ENCODE measurements around the gene OXLD1. TPM values are rescaled to one million over a fixed set of nuclear protein-coding genes. Genes with fewer than 3 reads are reported as not detected.

Gene OXLD1
- total RNA-seq, 4 donors from 2014 or later = 17.6 to 54.5 (median 37.4) TPM

- H3K27me3 ChIP-seq = peaks cover 5 to 89% (median 8%) of the 10 kb centered on the region in 4 donors
- peaks cover 0 to 8% (median 0%) of the 10 kb centered on the region in 3 donors for H3K9me3 ChIP-seq
- no peaks in the 10 kb centered on the region for H3K36me3 ChIP-seq
- no CpG with 5 or more reads among the region's 9 CpGs for WGBS, 2 donors
- no peak for DNase-seq
- intact Hi-C loops (cut with DNase I) = no loop called here
- no peak overlapping the region for H3K27ac ChIP-seq
- no peak overlapping the region for H3K4me3 ChIP-seq
- TF ChIP-seq POLR2A (IDR thresholded peaks at IDR 0.05) (no peak), CTCF (IDR thresholded peaks at IDR 0.05) (no peak)
- peaks cover 0 to 9% (median 0%) of the 10 kb centered on the region in 3 donors for H3K4me1 ChIP-seq
Observed at GRCh38 chr17:81650951-81651350, 15.5 kb downstream of the OXLD1 start.

GRCh38 chr17:81648707-81649085 lies 17.7 kb downstream of the OXLD1 start:
- H3K27ac ChIP-seq = no peak overlapping the region
- H3K9me3 ChIP-seq = peaks cover 0 to 8% (median 0%) of the 10 kb centered on the region in 3 donors
- no peak overlapping the region for H3K4me3 ChIP-seq
- H3K36me3 ChIP-seq = no peaks in the 10 kb centered on the region
- WGBS, 2 donors = 80 to 89% methylated on average over 11 to 13 of the region's 14 CpGs
- intact Hi-C loops (cut with DNase I) = no loop called here
- DNase-seq = no peak
- no peak for TF ChIP-seq POLR2A (IDR thresholded peaks at IDR 0.05)
- TF ChIP-seq CTCF (IDR thresholded peaks at IDR 0.05) = no peak
- H3K27me3 ChIP-seq = peaks cover 5 to 72% (median 8%) of the 10 kb centered on the region in 4 donors
- peaks cover 0 to 9% (median 0%) of the 10 kb centered on the region in 3 donors for H3K4me1 ChIP-seq

- Histone ChIP-seq H3K4me1 (peaks cover 0 to 9% (median 0%) of the 10 kb centered on the region in 3 donors), H3K27ac (no peak overlapping the region), H3K27me3 (peaks cover 5 to 66% (median 8%) of the 10 kb centered on the region in 4 donors), H3K4me3 (peak overlapping the region in 1 of 4 donors; percentile 32), H3K9me3 (peaks cover 0 to 8% (median 0%) of the 10 kb centered on the region in 3 donors), H3K36me3 (no peaks in the 10 kb centered on the region)
- WGBS, 2 donors = 15 to 40% methylated on average over 2 to 5 of the region's 78 CpGs
- TF ChIP-seq CTCF (IDR thresholded peaks at IDR 0.05) (no peak), POLR2A (IDR thresholded peaks at IDR 0.05) (no peak)
- no peak for DNase-seq
- intact Hi-C loops (cut with DNase I) = no loop called here
Observed at GRCh38 chr17:81648013-81648706, 18.2 kb downstream of the OXLD1 start.

- peaks cover 0 to 8% (median 0%) of the 10 kb centered on the region in 3 donors for H3K9me3 ChIP-seq
- no peaks in the 10 kb centered on the region for H3K36me3 ChIP-seq
- H3K4me3 ChIP-seq = no peak overlapping the region
- peaks cover 0 to 14% (median 1%) of the 10 kb centered on the region in 3 donors for H3K4me1 ChIP-seq
- H3K27ac ChIP-seq = no peak overlapping the region
- intact Hi-C loops (cut with DNase I) = no loop called here
- 52 to 80% methylated on average over 1 to 14 of the region's 21 CpGs for WGBS, 2 donors
- no peak for DNase-seq
- H3K27me3 ChIP-seq = peaks cover 5 to 61% (median 8%) of the 10 kb centered on the region in 4 donors
- TF ChIP-seq POLR2A (IDR thresholded peaks at IDR 0.05) (no peak), CTCF (IDR thresholded peaks at IDR 0.05) (no peak)
Observed at GRCh38 chr17:81647640-81648012, 18.8 kb downstream of the OXLD1 start.

- H3K4me1 ChIP-seq = peaks cover 4 to 19% (median 7%) of the 10 kb centered on the region in 3 donors
- H3K4me3 ChIP-seq = no peak overlapping the region
- no peak for TF ChIP-seq CTCF (IDR thresholded peaks at IDR 0.05)
- TF ChIP-seq POLR2A (IDR thresholded peaks at IDR 0.05) = no peak
- peaks cover 5 to 55% (median 8%) of the 10 kb centered on the region in 4 donors for H3K27me3 ChIP-seq
- DNase-seq = no peak
- no peaks in the 10 kb centered on the region for H3K36me3 ChIP-seq
- peaks cover 0 to 8% (median 0%) of the 10 kb centered on the region in 3 donors for H3K9me3 ChIP-seq
- intact Hi-C loops (cut with DNase I) = no loop called here
- WGBS, 2 donors = 65 to 71% methylated on average over 6 to 7 of the region's 12 CpGs
- H3K27ac ChIP-seq = no peak overlapping the region
Observed at GRCh38 chr17:81646869-81647600, 19.4 kb downstream of the OXLD1 start.

Data from esophagus squamous epithelium (tissue), 5 donors.